Activated CD8-positive, alpha-beta memory T cell treated with anti-CD3 and anti-CD28 coated beads for 1 hour (primary cell): ENCODE measurements around the gene GNPTG.
"Not testable (repeated sequence)": the region's sequence is repeated elsewhere in the genome, so short reads cannot be mapped to it uniquely, and the experiment has no call there.

ENCODE experiments used
- DNase-seq, 2 donors: peaks; one replicate each; pipeline ENCODE4 v3.0.0-alpha.2; 2020; ENCODE audit warnings: low read depth in 1 of 2; ENCODE audit errors: extremely low read depth in 1 of 2

The GNPTG gene

DNA sequence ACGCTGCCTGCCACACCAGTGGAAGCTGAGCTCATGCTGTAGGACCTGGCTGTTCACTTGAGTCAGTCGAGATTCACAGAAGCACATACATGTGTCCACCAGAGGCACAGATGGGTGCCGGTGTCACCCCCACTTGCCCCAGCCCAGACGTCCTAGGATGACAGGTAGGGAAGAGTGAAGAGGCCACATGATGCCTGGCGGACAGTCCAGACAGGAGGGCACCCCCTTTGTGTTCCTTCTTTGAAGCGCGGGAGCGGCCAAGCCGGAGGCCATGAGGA, 33.5 kb upstream of the GNPTG start:
- DNase-seq: no peak

DNA sequence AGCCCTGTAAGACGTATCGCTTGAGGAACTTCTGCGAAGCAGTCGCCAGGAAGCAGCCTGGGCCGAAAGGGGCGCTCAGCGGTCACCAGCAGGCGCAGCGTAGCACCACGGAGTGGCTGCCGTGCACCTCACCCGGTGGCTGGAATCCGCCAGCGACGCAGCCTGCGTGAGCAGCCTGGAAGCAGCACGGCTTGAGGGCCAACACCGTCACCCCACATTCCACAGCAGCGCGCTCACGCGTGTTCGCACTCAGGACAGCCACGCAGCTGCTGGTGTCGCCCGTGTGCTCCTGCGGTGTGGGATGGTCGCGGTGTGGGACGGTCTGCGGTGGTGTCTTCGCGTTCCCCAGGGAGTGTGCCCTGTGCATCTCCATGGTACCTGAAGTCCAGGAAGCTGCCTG, 32.7 kb upstream of the GNPTG start:
- DNase-seq: no peak

- DNase-seq: no peak
Observed at GRCh38 chr16:1320097-1320496, 31.6 kb upstream of the GNPTG start.

DNA sequence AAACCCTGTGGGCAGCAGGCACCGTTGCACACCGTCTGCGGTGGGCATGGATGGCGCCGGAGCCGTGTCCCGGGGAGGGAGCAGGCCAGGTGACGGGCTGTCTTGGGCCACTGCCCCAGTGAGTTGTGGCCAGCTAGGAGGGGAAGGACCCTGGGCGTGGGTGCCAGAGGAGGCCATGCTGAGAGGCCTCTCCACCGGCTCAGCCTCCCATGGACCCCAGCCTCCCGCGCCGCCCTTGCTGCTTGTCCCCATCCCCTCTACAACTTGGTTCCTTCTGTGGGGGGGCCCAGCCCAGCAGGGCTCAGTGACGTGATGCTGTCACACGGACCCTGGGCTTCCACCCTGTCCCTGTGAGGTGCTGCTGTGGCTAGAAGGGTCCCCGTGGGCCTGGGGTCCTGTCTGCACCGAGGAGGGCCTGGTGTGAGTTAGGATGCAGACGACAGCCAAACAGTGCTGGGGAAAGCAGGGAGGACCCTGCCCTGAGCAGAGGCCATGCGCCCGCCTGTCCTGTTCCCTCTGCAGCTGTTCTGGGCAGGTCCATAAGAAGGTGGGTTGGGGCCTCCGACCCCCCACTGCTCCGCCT, 31.0 kb upstream of the GNPTG start:
- no peak for DNase-seq

- no peak for DNase-seq
Observed at GRCh38 chr16:1322407-1322806, 29.3 kb upstream of the GNPTG start.

DNA sequence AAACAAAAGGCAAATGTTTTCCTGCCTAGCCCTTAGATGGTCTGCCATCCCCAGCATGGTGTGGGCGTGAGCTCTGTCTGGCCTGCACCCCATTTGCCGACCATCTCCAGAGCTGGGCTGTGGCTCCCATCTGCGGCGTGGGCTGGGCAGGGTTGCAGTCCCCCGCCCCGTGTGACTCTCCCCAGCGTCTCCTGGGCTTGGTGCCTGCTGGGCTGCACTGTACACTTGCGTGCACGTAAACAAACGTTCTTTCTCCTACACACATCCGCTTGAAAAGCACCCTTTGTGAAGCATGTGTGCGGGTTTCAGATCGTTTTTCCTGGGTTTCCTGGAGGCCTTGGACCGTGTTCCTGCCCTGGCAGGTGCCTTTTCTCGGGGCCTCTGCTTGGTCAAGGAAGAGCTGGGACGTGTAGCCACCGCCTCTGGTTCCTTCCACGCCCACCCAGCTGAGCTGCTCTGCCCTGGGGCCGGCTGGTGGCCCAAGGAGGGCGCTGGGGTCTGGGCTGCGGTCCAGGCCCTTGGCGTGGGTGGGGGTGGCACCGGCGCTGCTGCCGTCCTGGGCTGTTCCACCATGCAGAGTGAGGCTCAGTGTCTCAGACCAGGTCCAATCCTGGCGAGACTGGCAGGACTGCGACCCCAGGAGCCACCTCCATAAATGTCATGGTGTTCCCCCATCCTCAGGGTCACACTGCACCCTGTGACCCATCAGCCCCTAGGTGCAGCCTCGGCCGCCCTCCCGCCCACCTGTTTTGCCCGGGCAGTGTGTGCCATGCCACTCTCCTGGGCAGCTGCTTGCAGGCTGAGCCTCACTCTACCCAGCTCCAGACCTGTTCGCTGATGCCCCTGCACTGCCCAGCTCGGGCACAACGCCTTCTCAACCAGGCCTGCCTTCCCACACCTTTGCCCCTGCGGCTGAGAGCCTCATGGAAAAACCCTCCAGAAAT, 28.2 kb upstream of the GNPTG start:
- no peak for DNase-seq

- no peak for DNase-seq
Observed at GRCh38 chr16:1324286-1324826, 27.4 kb upstream of the GNPTG start.

DNA sequence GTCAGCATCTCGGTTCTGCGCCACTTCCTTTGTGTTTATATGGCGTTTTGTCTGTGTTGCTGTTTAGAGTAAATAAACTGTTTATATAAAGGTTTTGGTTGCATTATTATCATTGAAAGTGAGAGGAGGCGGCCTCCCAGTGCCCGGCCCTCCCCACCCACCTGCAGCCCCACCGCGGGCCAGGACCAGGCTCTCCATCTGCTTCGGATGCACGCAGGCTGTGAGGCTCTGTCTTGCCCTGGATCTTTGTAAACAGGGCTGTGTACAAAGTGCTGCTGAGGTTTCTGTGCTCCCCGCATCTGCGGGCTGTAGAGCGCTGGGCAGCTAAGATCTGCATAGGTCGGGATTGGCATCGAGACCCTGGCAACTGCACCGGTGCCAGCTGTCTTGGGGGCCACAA, 26.5 kb upstream of the GNPTG start:
- DNase-seq: no peak

DNA sequence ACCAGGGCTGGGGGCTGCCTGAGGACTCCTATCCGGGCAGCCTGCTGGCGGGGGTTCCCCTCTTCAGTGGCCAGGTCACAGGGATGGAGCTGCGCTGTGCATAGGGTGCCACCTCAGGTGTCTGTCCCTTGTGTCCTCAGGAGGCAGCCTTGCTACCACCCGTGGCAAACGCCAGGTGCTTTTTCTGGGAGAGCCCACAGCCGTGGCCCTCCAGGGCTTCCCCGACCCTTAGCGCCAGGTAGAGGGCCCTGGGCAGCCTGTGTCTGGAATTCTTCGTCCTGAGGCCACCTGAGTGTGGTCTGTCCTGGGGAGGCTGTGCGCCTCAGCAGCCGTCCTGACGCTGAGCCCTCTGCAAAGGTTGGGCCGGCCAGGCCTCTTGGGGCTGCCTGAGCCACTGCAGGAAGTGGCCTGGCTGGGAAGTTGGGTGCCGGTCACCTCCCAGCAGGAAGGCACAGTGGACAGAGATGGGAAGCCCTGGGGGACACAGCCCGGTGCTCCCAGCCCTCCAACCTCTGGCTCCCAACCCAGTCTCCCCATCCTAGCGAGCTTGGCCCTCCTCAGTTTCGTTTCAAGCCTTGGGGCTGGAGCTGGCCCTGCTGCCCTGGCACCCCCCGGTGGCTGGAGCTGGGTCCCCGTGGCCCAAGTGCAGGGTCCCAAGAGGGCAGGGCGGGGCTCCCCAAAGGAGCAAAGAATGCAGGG, 25.9 kb upstream of the GNPTG start:
- DNase-seq: no peak

DNA sequence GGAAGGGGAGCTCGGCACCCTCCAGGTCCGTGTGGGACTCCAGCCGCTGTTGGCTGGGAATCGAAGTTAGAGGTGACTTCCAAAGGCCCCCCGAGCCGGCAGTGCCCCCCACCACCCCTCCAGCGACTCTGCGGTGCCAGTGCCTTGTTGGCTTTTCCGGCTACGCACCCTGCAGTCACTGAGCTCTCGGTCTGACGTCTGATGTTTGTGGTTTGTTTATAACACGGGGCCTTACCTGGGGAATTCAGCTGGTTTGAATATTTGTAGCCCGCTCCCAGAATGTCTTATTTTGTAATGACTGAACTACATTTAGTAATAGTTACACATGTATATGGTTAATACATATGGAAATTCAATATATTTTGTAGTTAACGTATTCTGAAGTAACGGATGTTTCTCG, 25.3 kb upstream of the GNPTG start:
- DNase-seq: no peak

DNA sequence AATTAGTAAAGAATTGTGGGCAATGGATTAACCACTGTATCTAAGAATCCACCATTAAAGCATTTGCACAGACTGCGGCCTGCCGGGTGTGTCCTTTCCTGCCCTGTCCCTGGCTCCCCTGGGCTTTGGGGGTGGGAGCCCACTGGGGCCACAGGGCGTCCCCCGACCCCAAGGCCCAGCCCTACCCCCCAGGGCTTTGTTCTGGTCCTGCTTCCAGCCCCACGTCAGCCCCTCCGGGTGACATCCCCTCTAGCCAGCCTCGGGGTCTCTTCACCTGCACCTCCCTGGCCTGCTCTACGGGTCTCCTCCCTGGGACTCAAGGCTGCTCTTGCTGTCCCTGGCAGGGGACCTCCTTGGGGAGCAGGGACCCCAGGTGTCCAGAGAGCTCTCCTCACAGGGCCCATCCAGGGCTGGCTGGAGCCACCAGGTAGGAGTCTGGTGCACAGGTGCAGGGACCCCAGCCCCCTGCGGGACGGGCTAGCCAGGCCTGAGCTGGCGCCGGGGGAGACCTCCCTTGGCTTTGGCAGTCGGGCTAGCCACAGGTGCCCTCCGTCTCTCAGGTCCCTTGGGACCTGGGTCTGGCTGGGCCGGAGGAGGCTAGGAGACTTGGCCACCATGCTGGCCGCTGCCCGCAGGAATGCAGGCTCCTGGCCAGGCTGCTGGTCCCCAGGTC, 24.6 kb upstream of the GNPTG start:
- no peak for DNase-seq

- DNase-seq: no peak
Observed at GRCh38 chr16:1327619-1327947, 24.1 kb upstream of the GNPTG start.

DNA sequence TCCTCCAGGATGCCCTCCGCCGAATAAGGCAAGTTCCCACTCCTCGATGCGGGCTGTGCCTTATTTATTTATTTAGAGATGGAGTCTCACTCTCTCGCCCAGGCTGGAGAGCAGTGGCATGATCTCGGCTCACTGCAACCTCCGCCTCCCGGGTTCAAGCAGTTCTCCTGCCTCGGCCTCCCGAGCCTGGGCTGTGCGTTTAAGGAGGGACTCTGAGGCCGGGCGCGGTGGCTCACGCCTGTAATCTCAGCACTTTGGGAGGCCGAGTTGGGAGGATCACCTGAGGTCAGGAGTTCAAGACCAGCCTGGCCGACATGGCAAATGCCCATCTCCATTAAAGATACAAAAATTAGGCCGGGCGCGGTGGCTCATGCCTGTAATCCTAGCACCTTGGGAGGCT, 23.6 kb upstream of the GNPTG start:
- DNase-seq: not testable (repeated sequence)

DNA sequence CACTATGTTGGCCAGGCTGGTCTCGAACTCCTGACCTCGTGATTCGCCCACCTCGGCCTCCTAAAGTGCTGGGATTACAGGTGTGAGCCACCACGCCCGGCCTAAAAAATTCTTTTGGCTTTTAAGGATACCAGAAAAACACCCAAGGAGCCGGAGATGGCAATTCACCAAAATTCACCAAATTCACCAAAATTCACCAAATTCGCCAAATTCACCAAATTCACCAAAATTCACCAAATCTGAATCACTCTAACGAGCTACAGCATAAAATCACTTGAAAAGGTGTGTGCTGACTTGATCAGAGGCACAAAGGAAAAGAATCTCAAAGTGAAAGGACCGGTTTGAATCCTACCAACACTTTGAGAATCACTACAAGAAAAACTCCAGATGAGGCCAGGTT, 22.8 kb upstream of the GNPTG start:
- not testable (repeated sequence) for DNase-seq

GRCh38 chr16:1330260-1330914, 21.3 kb upstream of the GNPTG start:
- DNase-seq: no peak

GRCh38 chr16:1330931-1331711, 20.6 kb upstream of the GNPTG start:
- no peak for DNase-seq

GRCh38 chr16:1331712-1332617, 19.8 kb upstream of the GNPTG start:
- peak in 1 of 2 donors; percentile 38 for DNase-seq

- DNase-seq: no peak
Observed at GRCh38 chr16:1332618-1333148, 19.0 kb upstream of the GNPTG start.
